ENCODE results near the gene NOC4L.

NOC4L gene

GRCh38 chr12:132181570-132182200 lies 37.4 kb downstream of the NOC4L start:
- no peak overlapping the region for H3K4me2 ChIP-seq (ENCODE audit: low read length)
- TF ChIP-seq CTCF (IDR thresholded peaks at IDR 0.05; ENCODE audit: low read length) (no peak), EZH2 (IDR thresholded peaks at IDR 0.05; ENCODE audit: borderline replicate concordance, low read length) (no peak)
- peaks cover 8% of the 10 kb centered on the region for H3K27me3 ChIP-seq (ENCODE audit: insufficient read depth, low read length)
- no peaks in the 10 kb centered on the region for H3K36me3 ChIP-seq (ENCODE audit: insufficient read depth, low read length)
- no peak overlapping the region for H2AFZ ChIP-seq (ENCODE audit: low read length)
- H3K9me3 ChIP-seq (ENCODE audit: low read length) = no peaks in the 10 kb centered on the region
- no peak overlapping the region for H3K4me3 ChIP-seq (ENCODE audit: low read depth, low read length, poor library complexity, severe bottlenecking)
- no peaks in the 10 kb centered on the region for H3F3A ChIP-seq (ENCODE audit: insufficient read depth, low read length)
- no peak overlapping the region for H3K9ac ChIP-seq (ENCODE audit: low read length)
- H3K79me2 ChIP-seq (ENCODE audit: insufficient read depth, low read length) = no peaks in the 10 kb centered on the region
- no peak overlapping the region for H3K27ac ChIP-seq (ENCODE audit: low read depth, low read length, poor library complexity, severe bottlenecking)
- no peaks in the 10 kb centered on the region for H3K4me1 ChIP-seq (ENCODE audit: insufficient read depth, low read length, severe bottlenecking)
- H3K9me2 ChIP-seq (ENCODE audit: low read depth, low read length) = no peaks in the 10 kb centered on the region
- H4K20me1 ChIP-seq (ENCODE audit: insufficient read depth, low read length) = no peaks in the 10 kb centered on the region

- no peak overlapping the region for H3K27ac ChIP-seq (ENCODE audit: low read depth, low read length, poor library complexity, severe bottlenecking)
- H3K79me2 ChIP-seq (ENCODE audit: insufficient read depth, low read length) = no peaks in the 10 kb centered on the region
- H3K4me1 ChIP-seq (ENCODE audit: insufficient read depth, low read length, severe bottlenecking) = no peaks in the 10 kb centered on the region
- peaks cover 8% of the 10 kb centered on the region for H3K27me3 ChIP-seq (ENCODE audit: insufficient read depth, low read length)
- H3K9ac ChIP-seq (ENCODE audit: low read length) = no peak overlapping the region
- no peaks in the 10 kb centered on the region for H3K36me3 ChIP-seq (ENCODE audit: insufficient read depth, low read length)
- no peaks in the 10 kb centered on the region for H3K9me2 ChIP-seq (ENCODE audit: low read depth, low read length)
- H4K20me1 ChIP-seq (ENCODE audit: insufficient read depth, low read length) = no peaks in the 10 kb centered on the region
- H3K9me3 ChIP-seq (ENCODE audit: low read length) = no peaks in the 10 kb centered on the region
- TF ChIP-seq CTCF (IDR thresholded peaks at IDR 0.05; ENCODE audit: low read length) (no peak), EZH2 (IDR thresholded peaks at IDR 0.05; ENCODE audit: borderline replicate concordance, low read length) (no peak)
- H2AFZ ChIP-seq (ENCODE audit: low read length) = no peak overlapping the region
- H3F3A ChIP-seq (ENCODE audit: insufficient read depth, low read length) = no peaks in the 10 kb centered on the region
- no peak overlapping the region for H3K4me3 ChIP-seq (ENCODE audit: low read depth, low read length, poor library complexity, severe bottlenecking)
- no peak overlapping the region for H3K4me2 ChIP-seq (ENCODE audit: low read length)
Measured at GRCh38 chr12:132182206-132182710, 38.0 kb downstream of the NOC4L start.

- no peak overlapping the region for H3K4me2 ChIP-seq (ENCODE audit: low read length)
- no peaks in the 10 kb centered on the region for H3K4me1 ChIP-seq (ENCODE audit: insufficient read depth, low read length, severe bottlenecking)
- no peak for TF ChIP-seq CTCF (IDR thresholded peaks at IDR 0.05; ENCODE audit: low read length)
- TF ChIP-seq EZH2 (IDR thresholded peaks at IDR 0.05; ENCODE audit: borderline replicate concordance, low read length) = no peak
- H3K79me2 ChIP-seq (ENCODE audit: insufficient read depth, low read length) = no peaks in the 10 kb centered on the region
- H3K27ac ChIP-seq (ENCODE audit: low read depth, low read length, poor library complexity, severe bottlenecking) = no peak overlapping the region
- H3K36me3 ChIP-seq (ENCODE audit: insufficient read depth, low read length) = no peaks in the 10 kb centered on the region
- peaks cover 8% of the 10 kb centered on the region for H3K27me3 ChIP-seq (ENCODE audit: insufficient read depth, low read length)
- no peaks in the 10 kb centered on the region for H3K9me3 ChIP-seq (ENCODE audit: low read length)
- no peaks in the 10 kb centered on the region for H3K9me2 ChIP-seq (ENCODE audit: low read depth, low read length)
- no peaks in the 10 kb centered on the region for H3F3A ChIP-seq (ENCODE audit: insufficient read depth, low read length)
- H3K4me3 ChIP-seq (ENCODE audit: low read depth, low read length, poor library complexity, severe bottlenecking) = no peak overlapping the region
- no peaks in the 10 kb centered on the region for H4K20me1 ChIP-seq (ENCODE audit: insufficient read depth, low read length)
- H2AFZ ChIP-seq (ENCODE audit: low read length) = no peak overlapping the region
- H3K9ac ChIP-seq (ENCODE audit: low read length) = no peak overlapping the region
Measured at GRCh38 chr12:132182711-132183365, 38.6 kb downstream of the NOC4L start.
